H9 (cell line): Measurements from ENCODE around the gene C3orf20. TPM values are rescaled to one million over a fixed set of nuclear protein-coding genes. Genes with fewer than 3 reads are reported as not detected.

Experiments used
- DNase-seq: peaks from one replicate; pipeline ENCODE4 v3.0.0-alpha.2; 2017
- H2AFZ ChIP-seq: one replicate; pipeline ENCODE4 v1.6.1; 2013; ENCODE audit warnings: mild to moderate bottlenecking, low read length, control low read depth, moderate library complexity
- H2AK5ac ChIP-seq: 2 replicates; pipeline ENCODE4 v1.6.1; 2013; ENCODE audit warnings: low read length, control low read depth, mixed read lengths; ENCODE audit not compliant: insufficient read length
- H2BK120ac ChIP-seq: one replicate; pipeline ENCODE4 v1.6.1; 2013; ENCODE audit warnings: low read depth, mild to moderate bottlenecking, low read length, control low read depth, inconsistent platforms; ENCODE audit not compliant: poor library complexity, severe bottlenecking
- H2BK12ac ChIP-seq: 2 replicates; pipeline ENCODE4 v1.6.1; 2013; ENCODE audit warnings: low read length, control low read depth, mixed read lengths, low read depth; ENCODE audit not compliant: insufficient read length
- H2BK15ac ChIP-seq: 2 replicates; pipeline ENCODE4 v1.6.1; 2013; ENCODE audit warnings: low read depth, low read length, control low read depth
- H2BK20ac ChIP-seq: one replicate; pipeline ENCODE4 v1.6.1; 2013; ENCODE audit warnings: low read depth, mild to moderate bottlenecking, low read length, control low read depth, inconsistent platforms; ENCODE audit not compliant: poor library complexity, severe bottlenecking
- H2BK5ac ChIP-seq: 2 replicates; pipeline ENCODE4 v1.6.1; 2013; ENCODE audit warnings: low read length, control low read depth, mixed read lengths; ENCODE audit not compliant: insufficient read length
- H3K14ac ChIP-seq: 2 replicates; pipeline ENCODE4 v1.6.1; 2013; ENCODE audit warnings: low read length, control low read depth; ENCODE audit not compliant: insufficient read depth
- H3K18ac ChIP-seq: 2 replicates; pipeline ENCODE4 v1.6.1; 2013; ENCODE audit warnings: low read depth, mild to moderate bottlenecking, mixed read lengths, low read length, control low read depth; ENCODE audit not compliant: insufficient read length
- H3K23ac ChIP-seq: 2 replicates; pipeline ENCODE4 v1.6.1; 2013; ENCODE audit warnings: low read length, control low read depth, mixed read lengths, low read depth; ENCODE audit not compliant: insufficient read length
- H3K23me2 ChIP-seq: 2 replicates; pipeline ENCODE4 v1.6.1; 2013; ENCODE audit warnings: low read depth, mild to moderate bottlenecking, mixed read lengths, low read length, control low read depth; ENCODE audit not compliant: insufficient read length, poor library complexity, severe bottlenecking
- H3K27ac ChIP-seq: 2 replicates; pipeline ENCODE4 v1.5.1; 2013; ENCODE audit warnings: low read length, control low read depth, mixed read lengths, low read depth; ENCODE audit not compliant: insufficient read length
- H3K27me3 ChIP-seq: 2 replicates; pipeline ENCODE4 v1.6.1; 2013; ENCODE audit warnings: low read length, control low read depth, inconsistent platforms; ENCODE audit not compliant: insufficient read depth
- H3K4ac ChIP-seq: 2 replicates; pipeline ENCODE4 v1.6.1; 2013; ENCODE audit warnings: low read depth, mild to moderate bottlenecking, control low read depth, inconsistent platforms, low read length, moderate library complexity
- H3K4me1 ChIP-seq: 2 replicates; pipeline ENCODE4 v1.6.1; 2013; ENCODE audit warnings: low read length, control low read depth, inconsistent platforms; ENCODE audit not compliant: insufficient read depth
- H3K4me2 ChIP-seq: 2 replicates; pipeline ENCODE4 v1.6.1; 2013; ENCODE audit warnings: low read length, control low read depth, mixed read lengths; ENCODE audit not compliant: insufficient read length, insufficient read depth
- H3K56ac ChIP-seq: 2 replicates; pipeline ENCODE4 v1.6.1; 2013; ENCODE audit warnings: low read depth, mild to moderate bottlenecking, mixed read lengths, low read length, control low read depth; ENCODE audit not compliant: insufficient read length
- H3K79me1 ChIP-seq: 2 replicates; pipeline ENCODE4 v1.6.1; 2013; ENCODE audit warnings: low read depth, mild to moderate bottlenecking, moderate library complexity, low read length, control low read depth, inconsistent platforms; ENCODE audit not compliant: insufficient read depth, poor library complexity, severe bottlenecking
- H3K79me2 ChIP-seq: 2 replicates; pipeline ENCODE4 v1.6.1; 2013; ENCODE audit warnings: low read length, control low read depth, inconsistent platforms; ENCODE audit not compliant: insufficient read depth
- H3K9ac ChIP-seq: 2 replicates; pipeline ENCODE4 v1.6.1; 2013; ENCODE audit warnings: low read length, control low read depth, mixed read lengths; ENCODE audit not compliant: insufficient read length; ENCODE audit errors: extremely low read depth
- H3K9me3 ChIP-seq: one replicate; pipeline ENCODE4 v1.6.1; 2013; ENCODE audit warnings: low read depth, low read length, inconsistent platforms; ENCODE audit not compliant: control insufficient read depth
- H3T11ph ChIP-seq: one replicate; pipeline ENCODE4 v1.6.1; 2013; ENCODE audit warnings: mild to moderate bottlenecking, low read length, control low read depth, inconsistent platforms
- H4K20me1 ChIP-seq: one replicate; pipeline ENCODE4 v1.6.1; 2013; ENCODE audit not compliant: control insufficient read depth, insufficient read length, insufficient read depth
- H4K5ac ChIP-seq: 2 replicates; pipeline ENCODE4 v1.6.1; 2013; ENCODE audit warnings: low read depth, mild to moderate bottlenecking, mixed read lengths, low read length, control low read depth; ENCODE audit not compliant: insufficient read length
- H4K8ac ChIP-seq: replicated peaks from 2 replicates; pipeline ENCODE4 v1.6.1; 2013; ENCODE audit warnings: low read length, control low read depth, mixed read lengths, low read depth; ENCODE audit not compliant: insufficient read length
- H4K91ac ChIP-seq: 2 replicates; pipeline ENCODE4 v1.6.1; 2013; ENCODE audit warnings: low read depth, mild to moderate bottlenecking, moderate library complexity, mixed read lengths, low read length, control low read depth; ENCODE audit not compliant: insufficient read length
- H3K27ac Mint-ChIP-seq, 3 experiments: 2 replicates in 2 of 3; 3 replicates in 1 of 3; pipeline ENCODE4 v1.8.0; 2020 to 2021; ENCODE audit warnings: mixed read lengths in 3 of 3, mild to moderate bottlenecking in 1 of 3, moderate library complexity in 1 of 3
- H3K27me3 Mint-ChIP-seq: 2 replicates; pipeline ENCODE4 v1.8.0; 2021; ENCODE audit warnings: low read depth, mild to moderate bottlenecking, moderate library complexity, mixed read lengths
- H3K36me3 Mint-ChIP-seq, 3 experiments: 2 replicates in 2 of 3; 3 replicates in 1 of 3; pipeline ENCODE4 v1.8.0; 2020 to 2021; ENCODE audit warnings: low read depth in 3 of 3, mixed read lengths in 3 of 3; ENCODE audit not compliant: insufficient read depth in 1 of 3
- H3K4me1 Mint-ChIP-seq, 2 experiments: 2 replicates each; pipeline ENCODE4 v1.8.0; 2020; ENCODE audit warnings: mixed read lengths in 2 of 2
- H3K4me3 Mint-ChIP-seq, 2 experiments: 2 replicates in 1 of 2; 3 replicates in 1 of 2; pipeline ENCODE4 v1.8.0; 2020 to 2021; ENCODE audit warnings: mild to moderate bottlenecking in 2 of 2, mixed read lengths in 2 of 2, moderate library complexity in 1 of 2
- H3K9me3 Mint-ChIP-seq, 2 experiments: 2 replicates in 1 of 2; 3 replicates in 1 of 2; pipeline ENCODE4 v1.8.0; 2020; ENCODE audit warnings: mild to moderate bottlenecking in 2 of 2, mixed read lengths in 2 of 2, moderate library complexity in 1 of 2
- WGBS: extraction: QIAGEN DNeasy Blood & Tissue Kit; methylation state at CpG from one replicate; pipeline ENCODE4 v1.1.7; 2013; ENCODE audit warnings: missing lambda C conversion rate, low lambda C conversion rate, mixed read lengths; ENCODE audit not compliant: insufficient read length; ENCODE audit errors: extremely low coverage; 5-methylcytosine and 5-hydroxymethylcytosine counted together
- total RNA-seq: library from RNA; stranded (reverse); gene quantifications from 2 replicates; pipeline ENCODE4 v1.2.1, GENCODE V29; 2021
- TF ChIP-seq, protein P1 (sequence below): fragments of 200-600 bp; sonication (generic); conservative IDR thresholded peaks from 3 replicates; pipeline ENCODE4 v1.8.0; 2021; ENCODE audit warnings: antibody characterized with exemption, mild to moderate bottlenecking

C3orf20 gene
- total RNA-seq, 1 experiment from 2014 or later: not detected

GRCh38 chr3:14767245-14768051, 92.5 kb downstream of the C3orf20 start:
- no peaks in the 10 kb centered on the region for H3K4me1 Mint-ChIP-seq
- H4K91ac ChIP-seq: no peak overlapping the region
- H3K27me3 ChIP-seq: no peaks in the 10 kb centered on the region
- H3K4me2 ChIP-seq: no peak overlapping the region
- H3K79me2 ChIP-seq: no peaks in the 10 kb centered on the region
- H2AK5ac ChIP-seq: no peak overlapping the region
- WGBS: no CpG with 5 or more reads among the region's 9 CpGs
- H3K79me1 ChIP-seq: no peaks in the 10 kb centered on the region
- H3K4ac ChIP-seq: no peak overlapping the region
- no peak overlapping the region for H2BK120ac ChIP-seq
- H2BK12ac ChIP-seq: no peak overlapping the region
- no peaks in the 10 kb centered on the region; a peak in 1 of 5 replicates for H3K9me3 Mint-ChIP-seq
- no peak overlapping the region for H2AFZ ChIP-seq
- H3K23me2 ChIP-seq: no peaks in the 10 kb centered on the region
- no peak overlapping the region for H4K8ac ChIP-seq
- H3K56ac ChIP-seq: no peak overlapping the region
- peak; percentile 14 for DNase-seq
- TF ChIP-seq, protein P1, sequence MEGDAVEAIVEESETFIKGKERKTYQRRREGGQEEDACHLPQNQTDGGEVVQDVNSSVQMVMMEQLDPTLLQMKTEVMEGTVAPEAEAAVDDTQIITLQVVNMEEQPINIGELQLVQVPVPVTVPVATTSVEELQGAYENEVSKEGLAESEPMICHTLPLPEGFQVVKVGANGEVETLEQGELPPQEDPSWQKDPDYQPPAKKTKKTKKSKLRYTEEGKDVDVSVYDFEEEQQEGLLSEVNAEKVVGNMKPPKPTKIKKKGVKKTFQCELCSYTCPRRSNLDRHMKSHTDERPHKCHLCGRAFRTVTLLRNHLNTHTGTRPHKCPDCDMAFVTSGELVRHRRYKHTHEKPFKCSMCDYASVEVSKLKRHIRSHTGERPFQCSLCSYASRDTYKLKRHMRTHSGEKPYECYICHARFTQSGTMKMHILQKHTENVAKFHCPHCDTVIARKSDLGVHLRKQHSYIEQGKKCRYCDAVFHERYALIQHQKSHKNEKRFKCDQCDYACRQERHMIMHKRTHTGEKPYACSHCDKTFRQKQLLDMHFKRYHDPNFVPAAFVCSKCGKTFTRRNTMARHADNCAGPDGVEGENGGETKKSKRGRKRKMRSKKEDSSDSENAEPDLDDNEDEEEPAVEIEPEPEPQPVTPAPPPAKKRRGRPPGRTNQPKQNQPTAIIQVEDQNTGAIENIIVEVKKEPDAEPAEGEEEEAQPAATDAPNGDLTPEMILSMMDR: no peak
- H2BK5ac ChIP-seq: no peak overlapping the region
- H3K4me3 Mint-ChIP-seq: no peak overlapping the region
- H3K18ac ChIP-seq: no peak overlapping the region
- no peak overlapping the region for H2BK15ac ChIP-seq
- no peaks in the 10 kb centered on the region for H3K4me1 ChIP-seq
- H3T11ph ChIP-seq: no peak overlapping the region
- no peaks in the 10 kb centered on the region for H3K9me3 ChIP-seq
- H3K9ac ChIP-seq: no peak overlapping the region
- H3K27ac Mint-ChIP-seq: peak overlapping the region in 1 of 3 experiments; percentile 79; a peak in 1 of 7 replicates
- no peak overlapping the region for H2BK20ac ChIP-seq
- H3K27ac ChIP-seq: no peak overlapping the region
- no peak overlapping the region for H4K5ac ChIP-seq
- H3K36me3 Mint-ChIP-seq: no peaks in the 10 kb centered on the region; a peak in 1 of 7 replicates
- no peak overlapping the region for H3K23ac ChIP-seq
- H3K27me3 Mint-ChIP-seq: peaks cover 3% of the 10 kb centered on the region
- no peak overlapping the region for H3K14ac ChIP-seq
- H4K20me1 ChIP-seq: no peaks in the 10 kb centered on the region
